WERI-Rb-1 (cell line): ENCODE data around the gene MAPK8IP2.
"Not testable (repeated sequence)": the region's sequence is repeated elsewhere in the genome, so short reads cannot be mapped to it uniquely, and the experiment has no call there.

ENCODE experiments used
- DNase-seq: peaks from one replicate; pipeline ENCODE4 v3.0.0-alpha.2; 2020
- H3K27ac ChIP-seq: fragments of 250-450 bp; sonication (Bioruptor Pico); 2 replicates; pipeline ENCODE4 v1.5.1; 2020; ENCODE audit warnings: mild to moderate bottlenecking, moderate library complexity
- H3K27me3 ChIP-seq: fragments of 250-450 bp; sonication (Bioruptor Pico); 2 replicates; pipeline ENCODE4 v1.5.1; 2021; ENCODE audit warnings: mild to moderate bottlenecking, low read depth, moderate library complexity; ENCODE audit not compliant: insufficient read depth, severe bottlenecking
- H3K36me3 ChIP-seq: fragments of 250-450 bp; sonication (Bioruptor Pico); 2 replicates; pipeline ENCODE4 v1.5.1; 2020; ENCODE audit warnings: mild to moderate bottlenecking, moderate library complexity
- H3K4me3 ChIP-seq: 2 replicates; pipeline ENCODE4 v1.5.1; 2011; ENCODE audit warnings: low read depth, mild to moderate bottlenecking, control low read depth, low read length
- H3K9me3 ChIP-seq: fragments of 250-450 bp; sonication (Bioruptor Pico); 2 replicates; pipeline ENCODE4 v1.5.1; 2021; ENCODE audit warnings: mild to moderate bottlenecking, moderate library complexity; ENCODE audit not compliant: severe bottlenecking
- CTCF ChIP-seq: IDR thresholded peaks from 2 replicates; pipeline ENCODE4 v1.5.1; 2011; ENCODE audit warnings: low read depth, mild to moderate bottlenecking, control low read depth, inconsistent platforms, low read length

The MAPK8IP2 gene

GRCh38 chr22:50633086-50633485 lies 32.5 kb downstream of the MAPK8IP2 start:
- no peak overlapping the region for H3K27ac ChIP-seq
- no peak for DNase-seq
- H3K9me3 ChIP-seq: no peaks in the 10 kb centered on the region
- no peaks in the 10 kb centered on the region for H3K36me3 ChIP-seq
- no peaks in the 10 kb centered on the region for H3K27me3 ChIP-seq
- no peak overlapping the region for H3K4me3 ChIP-seq
- no peak for TF ChIP-seq CTCF

- DNase-seq: no peak
Measured at GRCh38 chr22:50633771-50634170, 33.2 kb downstream of the MAPK8IP2 start.

GRCh38 chr22:50635591-50635990 lies 35.0 kb downstream of the MAPK8IP2 start:
- Histone ChIP-seq H3K4me3 (no peak overlapping the region), H3K36me3 (no peaks in the 10 kb centered on the region), H3K27me3 (no peaks in the 10 kb centered on the region), H3K27ac (no peak overlapping the region), H3K9me3 (no peaks in the 10 kb centered on the region)
- no peak for TF ChIP-seq CTCF
- no peak for DNase-seq

More at GRCh38 chr22:50633771-50634170, 33.2 kb downstream of the MAPK8IP2 start:
- Histone ChIP-seq H3K4me3 (no peak overlapping the region), H3K27me3 (no peaks in the 10 kb centered on the region), H3K27ac (no peak overlapping the region), H3K9me3 (no peaks in the 10 kb centered on the region), H3K36me3 (no peaks in the 10 kb centered on the region)
- no peak for TF ChIP-seq CTCF

- not testable (repeated sequence) for H3K27ac ChIP-seq, H3K9me3 ChIP-seq, DNase-seq, H3K4me3 ChIP-seq, H3K36me3 ChIP-seq, H3K27me3 ChIP-seq
Measured at GRCh38 chr22:50640296-50640695, 39.7 kb downstream of the MAPK8IP2 start.

- no peak for DNase-seq
- H3K36me3 ChIP-seq: no peaks in the 10 kb centered on the region
- TF ChIP-seq CTCF: no peak
- H3K27ac ChIP-seq: no peak overlapping the region
- H3K27me3 ChIP-seq: no peaks in the 10 kb centered on the region
- H3K9me3 ChIP-seq: peaks cover 9% of the 10 kb centered on the region
- no peak overlapping the region for H3K4me3 ChIP-seq
Measured at GRCh38 chr22:50640857-50641647, 40.5 kb downstream of the MAPK8IP2 start.

GRCh38 chr22:50641696-50642607 lies 41.4 kb downstream of the MAPK8IP2 start:
- Histone ChIP-seq H3K27ac (no peak overlapping the region), H3K4me3 (no peak overlapping the region), H3K9me3 (peaks cover 9% of the 10 kb centered on the region), H3K27me3 (no peaks in the 10 kb centered on the region), H3K36me3 (no peaks in the 10 kb centered on the region)
- no peak for DNase-seq
- peak; percentile 25; the same call in 1 of the 2 replicates for TF ChIP-seq CTCF

GRCh38 chr22:50643021-50643820 lies 42.6 kb downstream of the MAPK8IP2 start:
- not testable (repeated sequence) for H3K36me3 ChIP-seq, DNase-seq, H3K27ac ChIP-seq, H3K4me3 ChIP-seq, H3K27me3 ChIP-seq
- H3K9me3 ChIP-seq: peaks cover 12% of the 10 kb centered on the region

GRCh38 chr22:50643821-50644101 lies 43.2 kb downstream of the MAPK8IP2 start:
- H3K27ac ChIP-seq: not testable (repeated sequence)
- H3K9me3 ChIP-seq: peaks cover 14% of the 10 kb centered on the region

More at GRCh38 chr22:50643821-50644101, 43.2 kb downstream of the MAPK8IP2 start:
- DNase-seq, H3K27me3 ChIP-seq, H3K36me3 ChIP-seq, H3K4me3 ChIP-seq: not testable (repeated sequence)
